Mesenchymal stem cell (in vitro differentiated cells and primary cell): ENCODE measurements around the gene HOXD9.

ENCODE experiments used
- DNase-seq: peaks from one replicate; pipeline ENCODE4 v3.0.0-alpha.2; 2013
- H2AFZ ChIP-seq: one replicate; pipeline ENCODE4 v1.6.1; 2013; ENCODE audit warnings: low read depth, mild to moderate bottlenecking, control low read depth, inconsistent platforms, low read length, moderate library complexity
- H2AK5ac ChIP-seq: 2 replicates; pipeline ENCODE4 v1.6.1; 2013; ENCODE audit warnings: low read length, moderate library complexity, mild to moderate bottlenecking, inconsistent platforms; ENCODE audit not compliant: severe bottlenecking
- H2BK120ac ChIP-seq: one replicate; pipeline ENCODE4 v1.6.1; 2013; ENCODE audit warnings: low read depth, mild to moderate bottlenecking, inconsistent platforms, low read length, moderate library complexity
- H2BK12ac ChIP-seq, 2 experiments: one replicate each; pipeline ENCODE4 v1.6.1; 2013; ENCODE audit warnings: inconsistent platforms in 2 of 2, low read length in 2 of 2, mild to moderate bottlenecking in 2 of 2, moderate library complexity in 2 of 2, control low read depth in 1 of 2
- H2BK15ac ChIP-seq: one replicate; pipeline ENCODE4 v1.6.1; 2013; ENCODE audit warnings: mild to moderate bottlenecking, low read depth, inconsistent platforms; ENCODE audit not compliant: poor library complexity, severe bottlenecking
- H2BK5ac ChIP-seq: 2 replicates; pipeline ENCODE4 v1.6.1; 2013; ENCODE audit warnings: low read depth, mild to moderate bottlenecking, low read length, control low read depth, inconsistent platforms; ENCODE audit not compliant: poor library complexity, severe bottlenecking
- H3K14ac ChIP-seq, 2 experiments: one replicate each; pipeline ENCODE4 v1.6.1; 2013; ENCODE audit warnings: inconsistent platforms in 2 of 2, low read length in 2 of 2, control low read depth in 1 of 2, mild to moderate bottlenecking in 1 of 2, moderate library complexity in 1 of 2
- H3K18ac ChIP-seq, 2 experiments: one replicate each; pipeline ENCODE4 v1.6.1; 2013; ENCODE audit warnings: inconsistent platforms in 2 of 2, low read length in 2 of 2, control low read depth in 1 of 2, low read depth in 1 of 2, mild to moderate bottlenecking in 1 of 2
- H3K23ac ChIP-seq, 2 experiments: one replicate each; pipeline ENCODE4 v1.6.1; 2013; ENCODE audit warnings: inconsistent platforms in 2 of 2, low read length in 2 of 2, mild to moderate bottlenecking in 2 of 2, moderate library complexity in 2 of 2, control low read depth in 1 of 2
- H3K27ac ChIP-seq: 2 replicates; pipeline ENCODE4 v1.5.1; 2013; ENCODE audit warnings: mild to moderate bottlenecking, moderate library complexity, low read length, control low read depth, inconsistent platforms; ENCODE audit not compliant: poor library complexity, severe bottlenecking
- H3K27me3 ChIP-seq, 2 experiments: 2 replicates each; pipeline versions ENCODE4 v1.6.1 to v1.7.0; 2013; ENCODE audit warnings: low read length in 2 of 2, mild to moderate bottlenecking in 2 of 2, moderate library complexity in 2 of 2, control low read depth in 1 of 2, inconsistent platforms in 1 of 2; ENCODE audit not compliant: control insufficient read depth in 1 of 2, insufficient read depth in 1 of 2
- H3K36me3 ChIP-seq, 2 experiments: 2 replicates each; pipeline versions ENCODE4 v1.6.1 to v1.7.0; 2013; ENCODE audit warnings: low read length in 2 of 2, control low read depth in 1 of 2, inconsistent platforms in 1 of 2, low read depth in 1 of 2, mild to moderate bottlenecking in 1 of 2; ENCODE audit not compliant: insufficient read depth in 2 of 2, control insufficient read depth in 1 of 2
- H3K4ac ChIP-seq, 2 experiments: one replicate each; pipeline ENCODE4 v1.6.1; 2013; ENCODE audit warnings: inconsistent platforms in 2 of 2, low read length in 2 of 2, mild to moderate bottlenecking in 2 of 2, moderate library complexity in 2 of 2, control low read depth in 1 of 2, low read depth in 1 of 2
- H3K4me1 ChIP-seq: 2 replicates; pipeline ENCODE4 v1.6.1; 2013; ENCODE audit warnings: low read depth, low read length, control low read depth; ENCODE audit not compliant: control insufficient read depth, insufficient read depth
- H3K4me2 ChIP-seq: 2 replicates; pipeline ENCODE4 v1.6.1; 2013; ENCODE audit warnings: low read length, mild to moderate bottlenecking, inconsistent platforms; ENCODE audit not compliant: poor library complexity, severe bottlenecking
- H3K4me3 ChIP-seq, 2 experiments: 2 replicates each; pipeline versions ENCODE4 v1.5.1 to v1.7.0; 2013; ENCODE audit warnings: low read length in 2 of 2, mild to moderate bottlenecking in 2 of 2, control low read depth in 1 of 2, low read depth in 1 of 2; ENCODE audit not compliant: insufficient read depth in 1 of 2
- H3K79me1 ChIP-seq: replicated peaks from 2 replicates; pipeline ENCODE4 v1.6.1; 2013; ENCODE audit warnings: mild to moderate bottlenecking, control low read depth, low read length, inconsistent platforms; ENCODE audit not compliant: poor library complexity, severe bottlenecking
- H3K9ac ChIP-seq: 2 replicates; pipeline ENCODE4 v1.7.0; 2013; ENCODE audit warnings: mild to moderate bottlenecking, low read length, moderate library complexity
- H3K9me3 ChIP-seq: 2 replicates; pipeline ENCODE4 v1.7.0; 2013; ENCODE audit warnings: mild to moderate bottlenecking, low read length; ENCODE audit not compliant: control insufficient read depth
- H4K8ac ChIP-seq: one replicate; pipeline ENCODE4 v1.6.1; 2013; ENCODE audit warnings: inconsistent platforms, mild to moderate bottlenecking, low read length, moderate library complexity
- H4K91ac ChIP-seq: one replicate; pipeline ENCODE4 v1.6.1; 2013; ENCODE audit warnings: mild to moderate bottlenecking, low read length, inconsistent platforms
- WGBS: methylation state at CpG from one replicate; pipeline ENCODE4 v1.1.7; 2013; ENCODE audit warnings: mixed read lengths; 5-methylcytosine and 5-hydroxymethylcytosine counted together

Gene HOXD9

DNA sequence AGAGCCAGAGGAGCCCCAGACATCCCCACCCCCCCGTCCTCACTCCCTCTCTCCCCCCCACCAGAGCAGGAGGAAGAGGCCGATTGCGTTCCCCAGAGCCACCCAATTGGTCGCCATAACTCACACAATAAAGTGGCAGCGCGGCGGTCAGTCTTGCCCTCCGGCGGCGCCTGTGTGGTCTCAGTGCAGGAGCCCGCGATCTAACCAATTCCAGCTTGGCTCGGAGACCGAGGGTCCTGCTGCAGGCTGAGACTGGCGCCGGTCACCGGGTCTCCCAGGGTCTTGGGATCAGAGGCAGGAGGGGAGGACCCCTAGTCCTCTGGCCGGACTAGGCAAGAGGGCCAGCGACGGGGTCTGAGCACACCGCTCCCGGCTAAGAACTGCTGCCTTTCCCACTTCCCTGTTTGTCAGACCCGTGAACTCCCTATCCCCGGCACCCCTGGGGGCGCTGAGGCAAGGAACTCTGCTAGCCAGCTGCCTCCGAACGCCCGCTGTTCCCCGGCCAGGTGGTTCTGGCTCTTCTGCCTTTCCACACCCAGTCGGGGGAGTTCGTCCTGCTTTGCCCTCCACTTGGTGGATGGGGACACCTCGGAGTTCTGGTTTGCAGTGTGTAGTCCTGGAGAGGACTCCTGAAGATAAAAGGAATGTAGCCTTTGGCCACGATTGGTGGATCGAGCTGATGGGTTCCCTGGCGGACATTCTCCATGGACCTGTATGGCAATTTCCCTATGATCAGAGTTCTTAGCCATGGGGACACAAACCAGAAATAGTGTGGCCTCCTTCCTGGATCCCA lies 24.0 kb upstream of the HOXD9 start:
- Histone ChIP-seq H3K14ac (no peak overlapping the region), H3K27me3 (peaks cover 97 to 100% of the 10 kb centered on the region in 2 experiments), H3K27ac (no peak overlapping the region), H4K91ac (no peak overlapping the region), H3K36me3 (no peaks in the 10 kb centered on the region), H3K4ac (no peak overlapping the region), H3K4me2 (no peak overlapping the region), H2AFZ (no peak overlapping the region), H3K4me1 (peaks cover 6% of the 10 kb centered on the region), H3K23ac (no peak overlapping the region), H2BK5ac (no peak overlapping the region), H4K8ac (no peak overlapping the region), H3K4me3 (no peak overlapping the region), H2AK5ac (no peak overlapping the region), H2BK15ac (no peak overlapping the region), H3K79me1 (no peaks in the 10 kb centered on the region), H3K9me3 (peaks cover 3% of the 10 kb centered on the region), H3K18ac (no peak overlapping the region), H2BK12ac (no peak overlapping the region), H2BK120ac (no peak overlapping the region), H3K9ac (no peak overlapping the region)
- 3% methylated on average over 35 of the region's 35 CpGs for WGBS
- DNase-seq, result no peak

DNA sequence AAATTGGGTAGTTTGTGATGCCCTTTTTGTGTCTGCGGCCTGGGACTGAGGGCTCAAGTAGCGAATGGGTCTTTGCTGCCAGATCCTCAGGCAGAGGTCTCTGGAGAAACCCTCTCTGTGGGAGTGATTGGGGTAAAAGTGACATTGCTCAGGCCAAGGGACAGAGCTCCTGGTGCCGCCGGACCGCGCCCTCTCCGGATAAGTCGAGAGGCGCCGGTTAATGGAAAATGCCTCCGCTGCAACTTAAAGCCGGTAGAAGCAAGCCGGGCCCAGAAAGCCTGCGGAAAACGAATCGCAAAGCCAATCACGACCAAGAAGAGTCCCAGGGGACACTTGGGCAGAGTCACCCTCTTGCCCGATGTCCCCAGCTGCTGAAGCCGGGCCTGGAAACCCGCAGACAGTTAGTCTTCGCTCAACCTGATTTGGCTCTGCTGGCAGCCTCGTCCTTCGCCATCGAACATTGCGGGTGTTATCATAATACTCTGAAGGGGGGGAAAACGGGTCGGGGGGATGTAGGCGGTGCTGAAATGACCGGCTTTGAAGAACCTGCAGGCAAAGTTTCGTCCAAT lies 23.3 kb upstream of the HOXD9 start:
- Histone ChIP-seq H2BK120ac (no peak overlapping the region), H2AFZ (no peak overlapping the region), H3K4me3 (no peak overlapping the region), H3K27me3 (peaks cover 97 to 100% of the 10 kb centered on the region in 2 experiments), H3K27ac (no peak overlapping the region), H3K4me1 (peaks cover 6% of the 10 kb centered on the region), H3K18ac (no peak overlapping the region), H2BK5ac (no peak overlapping the region), H4K91ac (no peak overlapping the region), H2AK5ac (no peak overlapping the region), H2BK12ac (no peak overlapping the region), H3K14ac (no peak overlapping the region), H4K8ac (no peak overlapping the region), H3K23ac (no peak overlapping the region), H3K79me1 (no peaks in the 10 kb centered on the region), H3K9ac (no peak overlapping the region), H3K36me3 (no peaks in the 10 kb centered on the region), H3K4me2 (no peak overlapping the region), H2BK15ac (no peak overlapping the region), H3K4ac (no peak overlapping the region), H3K9me3 (peaks cover 3% of the 10 kb centered on the region)
- no peak for DNase-seq
- 3% methylated on average over 29 of the region's 30 CpGs for WGBS

DNA sequence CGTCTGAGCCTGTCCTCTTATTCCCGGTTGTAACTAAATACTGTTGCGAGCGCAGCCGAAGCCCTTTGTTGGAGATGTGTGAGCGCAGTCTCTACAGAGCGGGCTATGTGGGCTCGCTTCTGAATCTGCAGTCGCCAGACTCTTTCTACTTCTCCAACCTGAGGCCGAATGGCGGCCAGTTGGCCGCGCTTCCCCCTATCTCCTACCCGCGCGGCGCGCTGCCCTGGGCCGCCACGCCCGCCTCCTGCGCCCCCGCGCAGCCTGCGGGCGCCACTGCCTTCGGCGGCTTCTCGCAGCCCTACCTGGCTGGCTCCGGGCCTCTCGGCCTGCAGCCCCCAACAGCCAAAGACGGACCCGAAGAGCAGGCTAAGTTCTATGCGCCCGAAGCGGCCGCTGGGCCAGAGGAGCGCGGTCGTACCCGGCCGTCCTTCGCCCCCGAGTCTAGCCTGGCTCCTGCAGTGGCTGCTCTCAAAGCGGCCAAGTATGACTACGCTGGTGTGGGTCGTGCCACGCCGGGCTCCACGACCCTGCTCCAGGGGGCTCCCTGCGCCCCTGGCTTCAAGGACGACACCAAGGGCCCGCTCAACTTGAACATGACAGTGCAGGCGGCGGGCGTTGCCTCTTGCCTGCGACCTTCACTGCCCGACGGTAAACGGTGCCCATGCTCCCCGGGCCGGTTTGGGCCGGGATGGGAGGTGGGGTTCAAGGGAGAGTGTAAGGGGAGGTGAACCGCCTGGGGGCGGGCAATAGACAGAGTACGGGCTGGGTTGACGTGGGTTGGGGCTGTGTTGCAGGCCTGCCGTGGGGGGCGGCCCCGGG lies 22.6 kb upstream of the HOXD9 start, which contains the start of gene HOXD12:
HOXD12 (plus strand) TSS at position 68 of the 819 bp plus-strand sequence; CDS start at position 75, 7 bp downstream.
- no peak within 1 kb of the TSS for H2BK12ac ChIP-seq
- no peak within 1 kb of the TSS for H3K4me3 ChIP-seq
- no peak within 1 kb of the TSS for H3K4ac ChIP-seq
- DNase-seq, result no peak
- no peak within 1 kb of the TSS for H2BK120ac ChIP-seq
- no peak within 1 kb of the TSS for H2BK15ac ChIP-seq
- no peak within 1 kb of the TSS for H3K23ac ChIP-seq
- WGBS, result 4% methylated on average over 70 of the region's 70 CpGs
- no peak within 1 kb of the TSS for H2AFZ ChIP-seq
- H3K27ac ChIP-seq, result no peak within 1 kb of the TSS
- H2AK5ac ChIP-seq, result no peak within 1 kb of the TSS
- H2BK5ac ChIP-seq, result no peak within 1 kb of the TSS
- no peak within 1 kb of the TSS for H3K18ac ChIP-seq
- H3K4me2 ChIP-seq, result no peak within 1 kb of the TSS
- peaks cover 3% of the 10 kb centered on the region for H3K9me3 ChIP-seq
- H4K91ac ChIP-seq, result no peak within 1 kb of the TSS
- H3K36me3 ChIP-seq, result no peaks in the 10 kb centered on the region
- no peak within 1 kb of the TSS for H3K14ac ChIP-seq
- H3K79me1 ChIP-seq, result no peaks in the 10 kb centered on the region
- H3K4me1 ChIP-seq, result peaks cover 13% of the 10 kb centered on the region
- peaks cover 97 to 100% of the 10 kb centered on the region in 2 experiments for H3K27me3 ChIP-seq
- H3K9ac ChIP-seq, result no peak within 1 kb of the TSS
- H4K8ac ChIP-seq, result no peak within 1 kb of the TSS
